DMS53 treated with DMSO at 0.1 percent for 48 hours (cell line): Measurements from ENCODE around the gene PARD3B.

Experiments
- DNase-seq: peaks from one replicate; lab custom pipeline; 2025; ENCODE audit not compliant: unreplicated experiment; lab: John Stamatoyannopoulos, UW

Gene PARD3B

GRCh38 chr2:205232086-205232485 is 686.8 kb downstream of the PARD3B start:
- no peak for DNase-seq

GRCh38 chr2:205235434-205235833 is 690.2 kb downstream of the PARD3B start:
- DNase-seq = no peak

- no peak for DNase-seq
These were observed 692.2 kb downstream of the PARD3B start for GRCh38 chr2:205237524-205237923.

- DNase-seq = no peak
These were observed 699.7 kb downstream of the PARD3B start for GRCh38 chr2:205245001-205245400.

GRCh38 chr2:205245652-205246051 is 700.4 kb downstream of the PARD3B start:
- no peak for DNase-seq

GRCh38 chr2:205259121-205259520 is 713.8 kb downstream of the PARD3B start:
- no peak for DNase-seq

GRCh38 chr2:205261516-205262020 is 716.3 kb downstream of the PARD3B start:
- no peak for DNase-seq

GRCh38 chr2:205267323-205267722 is 722.0 kb downstream of the PARD3B start:
- no peak for DNase-seq

- DNase-seq = peak; percentile 23
These were observed 725.4 kb downstream of the PARD3B start for GRCh38 chr2:205270689-205271088.

GRCh38 chr2:205273148-205273547 is 727.9 kb downstream of the PARD3B start:
- peak; percentile 84 for DNase-seq

GRCh38 chr2:205273627-205274026 is 728.4 kb downstream of the PARD3B start:
- DNase-seq = peak; percentile 84

- peak; percentile 57 for DNase-seq
These were observed 729.5 kb downstream of the PARD3B start for GRCh38 chr2:205274801-205275200.

GRCh38 chr2:205276116-205276777 is 731.0 kb downstream of the PARD3B start:
- DNase-seq = no peak

GRCh38 chr2:205280596-205281236 is 735.4 kb downstream of the PARD3B start:
- peak; percentile 13 for DNase-seq

- DNase-seq = no peak
These were observed 738.5 kb downstream of the PARD3B start for GRCh38 chr2:205283736-205284270.

GRCh38 chr2:205284334-205284733 is 739.1 kb downstream of the PARD3B start:
- no peak for DNase-seq

- DNase-seq = no peak
These were observed 742.0 kb downstream of the PARD3B start for GRCh38 chr2:205287316-205287715.

GRCh38 chr2:205288686-205289085 is 743.4 kb downstream of the PARD3B start:
- no peak for DNase-seq

GRCh38 chr2:205290299-205290698 is 745.0 kb downstream of the PARD3B start:
- no peak for DNase-seq

GRCh38 chr2:205292665-205293295 is 747.5 kb downstream of the PARD3B start:
- no peak for DNase-seq

- DNase-seq = no peak
These were observed 748.3 kb downstream of the PARD3B start for GRCh38 chr2:205293559-205293958.

- DNase-seq = no peak
These were observed 751.7 kb downstream of the PARD3B start for GRCh38 chr2:205296959-205297358.
